Measurements from ENCODE around the gene TSHZ2.
"Not testable (repeated sequence)": the region's sequence is repeated elsewhere in the genome, so short reads cannot be mapped to it uniquely, and the experiment has no call there.

Gene TSHZ2

GRCh38 chr20:53454675-53455276 lies 482.6 kb downstream of the TSHZ2 start:
- DNase-seq (ENCODE audit: low spot score) = no peak

GRCh38 chr20:53463101-53463972 lies 491.2 kb downstream of the TSHZ2 start:
- DNase-seq (ENCODE audit: low spot score) = no peak

- no peak for DNase-seq (ENCODE audit: low spot score)
These were observed 494.1 kb downstream of the TSHZ2 start for GRCh38 chr20:53466279-53466678.

- DNase-seq (ENCODE audit: low spot score) = no peak
These were observed 496.4 kb downstream of the TSHZ2 start for GRCh38 chr20:53468587-53468986.

GRCh38 chr20:53472859-53473258 lies 500.7 kb downstream of the TSHZ2 start:
- not testable (repeated sequence) for DNase-seq (ENCODE audit: low spot score)

- DNase-seq (ENCODE audit: low spot score) = no peak
These were observed 508.8 kb downstream of the TSHZ2 start for GRCh38 chr20:53480913-53481312.

- DNase-seq (ENCODE audit: low spot score) = no peak
These were observed 515.5 kb downstream of the TSHZ2 start for GRCh38 chr20:53487461-53488200.

GRCh38 chr20:53488775-53489272 lies 516.7 kb downstream of the TSHZ2 start:
- no peak for DNase-seq (ENCODE audit: low spot score)

- no peak for DNase-seq (ENCODE audit: low spot score)
These were observed 517.4 kb downstream of the TSHZ2 start for GRCh38 chr20:53489528-53489927.

GRCh38 chr20:53490620-53491019 lies 518.5 kb downstream of the TSHZ2 start:
- no peak for DNase-seq (ENCODE audit: low spot score)

- DNase-seq (ENCODE audit: low spot score) = no peak
These were observed 519.3 kb downstream of the TSHZ2 start for GRCh38 chr20:53491462-53491861.

GRCh38 chr20:53492212-53492611 lies 520.1 kb downstream of the TSHZ2 start:
- no peak for DNase-seq (ENCODE audit: low spot score)

- DNase-seq (ENCODE audit: low spot score) = no peak
These were observed 521.2 kb downstream of the TSHZ2 start for GRCh38 chr20:53493311-53493857.

- no peak for DNase-seq (ENCODE audit: low spot score)
These were observed 522.6 kb downstream of the TSHZ2 start for GRCh38 chr20:53494753-53495152.

- DNase-seq (ENCODE audit: low spot score) = no peak
These were observed 523.4 kb downstream of the TSHZ2 start for GRCh38 chr20:53495398-53496092.

GRCh38 chr20:53497246-53497645 lies 525.1 kb downstream of the TSHZ2 start:
- no peak for DNase-seq (ENCODE audit: low spot score)

GRCh38 chr20:53498341-53498740 lies 526.2 kb downstream of the TSHZ2 start:
- DNase-seq (ENCODE audit: low spot score) = no peak

GRCh38 chr20:53500651-53501050 lies 528.5 kb downstream of the TSHZ2 start:
- DNase-seq (ENCODE audit: low spot score) = no peak

GRCh38 chr20:53502820-53503219 lies 530.7 kb downstream of the TSHZ2 start:
- DNase-seq (ENCODE audit: low spot score) = no peak

- DNase-seq (ENCODE audit: low spot score) = no peak
These were observed 531.4 kb downstream of the TSHZ2 start for GRCh38 chr20:53503517-53503919.

GRCh38 chr20:53504106-53504505 lies 531.9 kb downstream of the TSHZ2 start:
- not testable (repeated sequence) for DNase-seq (ENCODE audit: low spot score)

- DNase-seq (ENCODE audit: low spot score) = no peak
These were observed 538.1 kb downstream of the TSHZ2 start for GRCh38 chr20:53510262-53510661.

All from SW480 (cell line).